WTC11 (cell line): Measurements from ENCODE around the gene PXMP2. TPM values are rescaled to one million over a fixed set of nuclear protein-coding genes. Genes with fewer than 3 reads are reported as not detected.

Source experiments
- ATAC-seq: fragments of 200-7000 bp; cut with Tn5 transposase; 2 replicates; pipeline ENCODE4 v1.10.0; 2021; ENCODE audit warnings: mild to moderate bottlenecking, moderate library complexity
- CTCF ChIA-PET: fragments of 300-600 bp; sonication (Branson Sonifier 250); formaldehyde crosslinking; loops from one replicate; lab custom pipeline; 2021; ENCODE audit warnings: antibody characterized with exemption; lab: Charles Lee
- POLR2A ChIA-PET: fragments of 350-600 bp; sonication (Branson Sonifier 250); formaldehyde crosslinking; loops from one replicate; lab custom pipeline; 2021; ENCODE audit warnings: antibody characterized with exemption; lab: Charles Lee
- DNase-seq: peaks from one replicate; pipeline ENCODE4 v3.0.0; 2021; ENCODE audit warnings: low spot score
- H3K27ac Mint-ChIP-seq: 2 replicates; pipeline ENCODE4 v1.8.0; 2021; ENCODE audit warnings: mixed read lengths
- H3K27me3 Mint-ChIP-seq: 2 replicates; pipeline ENCODE4 v1.8.0; 2021; ENCODE audit warnings: low read depth, mild to moderate bottlenecking, moderate library complexity, mixed read lengths
- H3K36me3 Mint-ChIP-seq: 2 replicates; pipeline ENCODE4 v1.8.0; 2021; ENCODE audit warnings: mixed read lengths
- H3K4me1 Mint-ChIP-seq: 2 replicates; pipeline ENCODE4 v1.8.0; 2022; ENCODE audit warnings: mixed read lengths
- H3K4me3 Mint-ChIP-seq: 2 replicates; pipeline ENCODE4 v1.8.0; 2021; ENCODE audit warnings: mild to moderate bottlenecking, moderate library complexity, mixed read lengths
- H3K9me3 Mint-ChIP-seq: 2 replicates; pipeline ENCODE4 v1.8.0; 2021; ENCODE audit warnings: mixed read lengths
- CTCF ChIP-seq: fragments of 200-600 bp; IDR thresholded peaks from 2 replicates; pipeline ENCODE4 v1.8.0; 2022; ENCODE audit warnings: antibody characterized with exemption
- ELF4 ChIP-seq: sonication (generic); formaldehyde crosslinking; IDR thresholded peaks from 2 replicates; pipeline ENCODE4 v1.8.1; 2022; ENCODE audit warnings: low read depth, mild to moderate bottlenecking, moderate library complexity, missing genetic modification reagents
- ETV6 ChIP-seq: sonication (generic); formaldehyde crosslinking; IDR thresholded peaks from 2 replicates; pipeline ENCODE4 v1.8.1; 2022; ENCODE audit warnings: mild to moderate bottlenecking, missing genetic modification reagents
- FOXK1 ChIP-seq: sonication (generic); formaldehyde crosslinking; IDR thresholded peaks from 2 replicates; pipeline ENCODE4 v1.8.0; 2022; ENCODE audit warnings: mild to moderate bottlenecking, moderate library complexity, missing genetic modification reagents
- GABPB1 ChIP-seq: sonication (generic); formaldehyde crosslinking; IDR thresholded peaks from 2 replicates; pipeline ENCODE4 v1.8.1; 2023; ENCODE audit warnings: mild to moderate bottlenecking, missing genetic modification reagents
- GRHL2 ChIP-seq: fragments of 250-450 bp; sonication (Bioruptor Pico); IDR thresholded peaks from 2 replicates; pipeline ENCODE4 v1.8.0; 2022; ENCODE audit warnings: mild to moderate bottlenecking, moderate library complexity; ENCODE audit not compliant: insufficient replicate concordance, severe bottlenecking
- HMGA2 ChIP-seq: fragments of 250-450 bp; sonication (Bioruptor Pico); IDR thresholded peaks from 2 replicates; pipeline ENCODE4 v1.4.0; 2021; ENCODE audit warnings: mild to moderate bottlenecking, moderate library complexity
- HMGXB4 ChIP-seq: sonication (generic); formaldehyde crosslinking; IDR thresholded peaks from 2 replicates; pipeline ENCODE4 v1.8.1; 2023; ENCODE audit warnings: mild to moderate bottlenecking, moderate library complexity, missing genetic modification reagents
- KAT7 ChIP-seq: sonication (generic); formaldehyde crosslinking; IDR thresholded peaks from 2 replicates; pipeline ENCODE4 v1.8.1; 2023; ENCODE audit warnings: missing genetic modification reagents, mild to moderate bottlenecking, borderline replicate concordance
- MXD4 ChIP-seq: fragments of 250-450 bp; sonication (Bioruptor Pico); IDR thresholded peaks from 2 replicates; pipeline ENCODE4 v1.8.0; 2021; ENCODE audit warnings: mild to moderate bottlenecking, moderate library complexity, borderline replicate concordance
- SMAD3 ChIP-seq: sonication (generic); formaldehyde crosslinking; IDR thresholded peaks from 2 replicates; pipeline ENCODE4 v1.8.0; 2022; ENCODE audit warnings: missing genetic modification reagents, mild to moderate bottlenecking, borderline replicate concordance
- SMAD4 ChIP-seq: sonication (generic); formaldehyde crosslinking; IDR thresholded peaks from 2 replicates; pipeline ENCODE4 v1.8.0; 2022; ENCODE audit warnings: mild to moderate bottlenecking, missing genetic modification reagents
- TCF7 ChIP-seq: sonication (generic); formaldehyde crosslinking; IDR thresholded peaks from 2 replicates; pipeline ENCODE4 v1.8.0; 2022; ENCODE audit warnings: mild to moderate bottlenecking, low read depth, missing genetic modification reagents, moderate library complexity
- TEAD4 ChIP-seq: sonication (generic); formaldehyde crosslinking; IDR thresholded peaks from 2 replicates; pipeline ENCODE4 v1.8.0; 2022; ENCODE audit warnings: mild to moderate bottlenecking, missing genetic modification reagents
- TP53 ChIP-seq: sonication (generic); formaldehyde crosslinking; IDR thresholded peaks from 2 replicates; pipeline ENCODE4 v1.8.1; 2023; ENCODE audit warnings: mild to moderate bottlenecking, missing genetic modification reagents
- ZBTB43 ChIP-seq: sonication (generic); formaldehyde crosslinking; IDR thresholded peaks from 2 replicates; pipeline ENCODE4 v1.8.1; 2023; ENCODE audit warnings: mild to moderate bottlenecking, missing genetic modification reagents
- ZMAT4 ChIP-seq: fragments of 250-450 bp; sonication (Bioruptor Pico); IDR thresholded peaks from 2 replicates; pipeline ENCODE4 v1.9.0; 2021; ENCODE audit warnings: mild to moderate bottlenecking
- ZNF138 ChIP-seq: sonication (generic); formaldehyde crosslinking; conservative IDR thresholded peaks from 2 replicates; pipeline ENCODE4 v1.8.1; 2022; ENCODE audit warnings: mild to moderate bottlenecking, moderate library complexity, missing genetic modification reagents
- ZNF263 ChIP-seq: sonication (generic); formaldehyde crosslinking; IDR thresholded peaks from 2 replicates; pipeline ENCODE4 v1.8.1; 2022; ENCODE audit warnings: low read depth, mild to moderate bottlenecking, moderate library complexity, missing genetic modification reagents
- ZNF532 ChIP-seq: fragments of 250-450 bp; sonication (Bioruptor Pico); IDR thresholded peaks from 2 replicates; pipeline ENCODE4 v1.9.0; 2021; ENCODE audit warnings: mild to moderate bottlenecking, borderline replicate concordance
- ZSCAN18 ChIP-seq: fragments of 250-450 bp; sonication (Bioruptor Pico); IDR thresholded peaks from 2 replicates; pipeline ENCODE4 v2.1.2; 2022; ENCODE audit warnings: mild to moderate bottlenecking, moderate library complexity
- total RNA-seq: library from RNA; stranded (reverse); gene quantifications from 3 replicates; pipeline ENCODE4 v1.2.3, GENCODE V29; 2021

The PXMP2 gene
- total RNA-seq, 1 experiment from 2014 or later = 12.6 TPM

GRCh38 chr12:132710405-132711079, 23.2 kb downstream of the PXMP2 start, which contains the start of gene PGAM5 (continued):
- TF ChIP-seq HMGA2 (CRISPR knock-in tag) (no peak), ZNF138 (CRISPR knock-in tag) (no peak), ZSCAN18 (CRISPR knock-in tag) (no peak), GRHL2 (CRISPR knock-in tag) (no peak), ELF4 (CRISPR knock-in tag) (peak; percentile 34; the same call in 1 of the 2 replicates), ZNF263 (CRISPR knock-in tag) (peak; percentile 50; the same call in 1 of the 2 replicates), KAT7 (CRISPR knock-in tag) (no peak), ETV6 (CRISPR knock-in tag) (peak; percentile 90), TCF7 (no peak), ZNF532 (CRISPR knock-in tag) (no peak), TP53 (CRISPR knock-in tag) (peak; percentile 92), SMAD3 (peak; percentile 86; the same call in 1 of the 2 replicates), FOXK1 (CRISPR knock-in tag) (peak; percentile 91), HMGXB4 (CRISPR knock-in tag) (peak; percentile 64), SMAD4 (CRISPR knock-in tag) (no peak)

- ATAC-seq (peak; percentile 13; the same call in 1 of the 2 replicates), DNase-seq (peak; percentile 42)
- ChIA-PET CTCF (interaction anchor here (1.1 kb wide), 1 partner anchor 193 kb away, joined by 4 read pairs; no protein-coding TSS in a partner anchor), POLR2A (no interaction called here)
- peaks cover 10% of the 10 kb centered on the region for H3K9me3 Mint-ChIP-seq
- H3K4me1 Mint-ChIP-seq = peaks cover 11% of the 10 kb centered on the region; the same call in 1 of the 2 replicates
- peaks cover 16% of the 10 kb centered on the region for H3K36me3 Mint-ChIP-seq
- H3K27me3 Mint-ChIP-seq = no peaks in the 10 kb centered on the region
- no peak overlapping the region for H3K27ac Mint-ChIP-seq
- H3K4me3 Mint-ChIP-seq = peak overlapping the region; percentile 78
- no peak for TF ChIP-seq GABPB1 (CRISPR knock-in tag)
- no peak for TF ChIP-seq SMAD3
- TF ChIP-seq ZMAT4 (CRISPR knock-in tag) = no peak
- 0 out of 2 replicates have a peak, but pooled peaks have one; percentile 21 for TF ChIP-seq TEAD4 (CRISPR knock-in tag)
- peak; percentile 28; the same call in 1 of the 2 replicates for TF ChIP-seq ZBTB43 (CRISPR knock-in tag)
- no peak for TF ChIP-seq CTCF
- TF ChIP-seq MXD4 (CRISPR knock-in tag) = no peak
These were observed 23.9 kb downstream of the PXMP2 start for GRCh38 chr12:132711080-132711843.
